ENCODE measurements around the gene SLC27A3. TPM values are rescaled to one million over a fixed set of nuclear protein-coding genes. Genes with fewer than 3 reads are reported as not detected.

The SLC27A3 gene
- total and polyA plus RNA-seq, 2 of the 8 experiments (the other 6 are each of a cell fraction or from before 2014, with no cell fraction given): 39.1 to 40.1 TPM

- Histone ChIP-seq H2BK15ac (ENCODE audit: low read length) (no peak overlapping the region), H3K23ac (ENCODE audit: insufficient read length) (no peak overlapping the region), H3K79me1 (ENCODE audit: low read depth, low read length) (peaks cover 5% of the 10 kb centered on the region; the same call in 1 of the 2 replicates), H3K27ac (ENCODE audit: low read depth, low read length) (no peak overlapping the region), H3K9ac (replicated peaks in 1 of 4; ENCODE audit: extremely low read depth in 1 of 4, low read depth in 3 of 4, low read length in 3 of 4) (no peak overlapping the region), H3K79me2 (ENCODE audit: control insufficient read depth in 1 of 2, insufficient read depth in 2 of 2, low read length in 2 of 2) (no peaks in the 10 kb centered on the region; a peak in 1 of 4 replicates), H4K20me1 (replicated peaks in 1 of 2; ENCODE audit: control insufficient read depth in 1 of 2, insufficient read depth in 2 of 2, low read length in 2 of 2) (no peaks in the 10 kb centered on the region), H3K4me3 (ENCODE audit: extremely low read depth in 1 of 4, insufficient read depth in 2 of 4, low read depth in 3 of 4, low read length in 4 of 4) (no peak overlapping the region), H3K36me3 (ENCODE audit: control insufficient read depth in 2 of 4, insufficient read depth in 4 of 4, low read length in 3 of 4) (peaks cover 0 to 6% (median 2%) of the 10 kb centered on the region in 4 experiments; a peak in 3 of 8 replicates), H3K23me2 (ENCODE audit: low read depth, low read length) (peaks cover 11% of the 10 kb centered on the region), H3K4me2 (ENCODE audit: insufficient read depth in 1 of 2, low read depth in 2 of 2, low read length in 2 of 2) (no peak overlapping the region), H4K5ac (ENCODE audit: insufficient read length, low read depth, low read length) (no peak overlapping the region), H2AFZ (ENCODE audit: low read length) (no peak overlapping the region), H3K27me3 (replicated peaks in 1 of 4; ENCODE audit: control insufficient read depth in 3 of 4, extremely low read depth in 1 of 4, insufficient read depth in 3 of 4, low read length in 3 of 4) (no peaks in the 10 kb centered on the region; a peak in 1 of 7 replicates), H2BK20ac (ENCODE audit: low read length) (no peak overlapping the region), H3K14ac (ENCODE audit: insufficient read length) (no peak overlapping the region), H3K18ac (ENCODE audit: extremely low read depth, low read length) (no peak overlapping the region), H3K56ac (replicated peaks; ENCODE audit: insufficient read length, low read depth, low read length) (no peak overlapping the region), H4K8ac (ENCODE audit: extremely low read depth, insufficient read depth, low read length) (no peak overlapping the region), H2BK5ac (ENCODE audit: low read depth, low read length) (no peak overlapping the region), H3K4ac (replicated peaks; ENCODE audit: insufficient read length, low read depth, low read length) (no peak overlapping the region), H2BK120ac (replicated peaks; ENCODE audit: low read depth, low read length) (no peak overlapping the region), H4K91ac (replicated peaks; ENCODE audit: insufficient read length, low read length) (no peak overlapping the region), H3K4me1 (replicated peaks in 1 of 4; ENCODE audit: control insufficient read depth in 3 of 4, insufficient read depth in 4 of 4, low read length in 3 of 4) (peaks cover 0 to 17% (median 11%) of the 10 kb centered on the region in 4 experiments; a peak in 6 of 7 replicates), H2AK5ac (ENCODE audit: low read depth, low read length) (no peak overlapping the region), H3K9me3 (ENCODE audit: insufficient read depth in 2 of 2, low read depth in 1 of 2, low read length in 1 of 2) (no peaks in the 10 kb centered on the region), H2BK12ac (ENCODE audit: low read depth, low read length) (no peak overlapping the region)
- POLR2A ChIA-PET (ENCODE audit: partially characterized antibody): interaction anchor here (1.0 to 6.3 kb wide), 4 partner anchors 119 to 214 kb away, joined by 3 to 53 read pairs (median 4); partner anchors contain the start of genes CREB3L4, RPS27 and SLC39A1
- 94% methylated on average over 21 of the region's 22 CpGs; no CpG with 5 or more reads in 1 of the 2 experiments for WGBS, 2 experiments (ENCODE audit: extremely low coverage in 1 of 2, insufficient coverage in 1 of 2, insufficient read length in 1 of 2, insufficient replicate concordance in 2 of 2, low coverage in 1 of 2, low lambda C conversion rate in 2 of 2, missing lambda C conversion rate in 1 of 2)
- DNase-seq (ENCODE audit: low read depth in 1 of 2, low spot score in 2 of 2) (no peak), FAIRE-seq (no peak)
- CTCF ChIA-PET (ENCODE audit: partially characterized antibody): interaction anchor here (0.7 to 1.4 kb wide), 3 partner anchors 9 to 422 kb away, joined by 3 to 5 read pairs (median 4); no protein-coding TSS in a partner anchor
- TF ChIP-seq RXRA (IDR thresholded peaks at IDR 0.05; ENCODE audit: insufficient read depth, low read depth, low read length) (no peak), SIX5 (IDR thresholded peaks at IDR 0.05; ENCODE audit: low read depth, low read length) (no peak), JUN (IDR thresholded peaks at IDR 0.05; ENCODE audit: low read depth, low read length) (no peak), USF2 (IDR thresholded peaks at IDR 0.05; ENCODE audit: low read length) (no peak), FOSL1 (IDR thresholded peaks at IDR 0.05; ENCODE audit: insufficient read depth, low read depth, low read length) (no peak), CEBPB (IDR thresholded peaks at IDR 0.05; ENCODE audit: low read depth, low read length) (no peak), ZNF274 (IDR thresholded peaks at IDR 0.05; ENCODE audit: borderline replicate concordance, extremely low read depth, low read length) (no peak), BACH1 (IDR thresholded peaks at IDR 0.05; ENCODE audit: low read length) (no peak), NRF1 (IDR thresholded peaks at IDR 0.05; ENCODE audit: low read depth, low read length) (no peak), GABPA (IDR thresholded peaks at IDR 0.05; ENCODE audit: borderline replicate concordance, insufficient read depth, low read length) (no peak), SP2 (IDR thresholded peaks at IDR 0.05; ENCODE audit: low read length) (no peak), TEAD4 (IDR thresholded peaks at IDR 0.05; ENCODE audit: low read depth, low read length) (no peak)
Measured at GRCh38 chr1:153778051-153778823, 3.0 kb downstream of the SLC27A3 start.

All from H1 (cell line).